ENCODE measurements around the gene RBM44. TPM values are rescaled to one million over a fixed set of nuclear protein-coding genes. Genes with fewer than 3 reads are reported as not detected.

The RBM44 gene
- total RNA-seq, 1 experiment from 2014 or later, result 0.51 TPM

DNA sequence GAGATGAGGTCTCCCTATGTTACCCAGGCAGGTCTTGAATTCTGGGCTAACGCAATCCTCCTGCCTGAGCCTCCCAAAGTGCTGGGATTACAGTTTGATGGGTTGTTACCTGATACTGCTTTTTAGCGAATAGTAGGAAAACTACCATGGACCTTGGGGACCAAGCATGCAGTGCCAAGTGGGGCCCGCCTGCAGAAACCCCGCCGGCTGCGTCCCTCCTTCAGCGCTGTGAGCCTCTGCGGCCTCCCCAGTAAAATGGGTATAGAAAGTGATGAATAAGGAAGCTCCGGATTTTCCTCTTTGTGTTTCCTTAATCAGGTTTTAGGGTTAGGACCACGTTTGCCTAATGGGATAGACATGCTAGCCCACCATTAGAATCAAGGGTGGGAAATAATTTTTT is 91.2 kb downstream of the RBM44 start:
- H3K9ac ChIP-seq (ENCODE audit: low read length), result no peak overlapping the region
- DNase-seq, result no peak
- TF ChIP-seq EZH2 (IDR thresholded peaks at IDR 0.05; ENCODE audit: low read length, unreplicated experiment), result no peak
- TF ChIP-seq, protein P1, sequence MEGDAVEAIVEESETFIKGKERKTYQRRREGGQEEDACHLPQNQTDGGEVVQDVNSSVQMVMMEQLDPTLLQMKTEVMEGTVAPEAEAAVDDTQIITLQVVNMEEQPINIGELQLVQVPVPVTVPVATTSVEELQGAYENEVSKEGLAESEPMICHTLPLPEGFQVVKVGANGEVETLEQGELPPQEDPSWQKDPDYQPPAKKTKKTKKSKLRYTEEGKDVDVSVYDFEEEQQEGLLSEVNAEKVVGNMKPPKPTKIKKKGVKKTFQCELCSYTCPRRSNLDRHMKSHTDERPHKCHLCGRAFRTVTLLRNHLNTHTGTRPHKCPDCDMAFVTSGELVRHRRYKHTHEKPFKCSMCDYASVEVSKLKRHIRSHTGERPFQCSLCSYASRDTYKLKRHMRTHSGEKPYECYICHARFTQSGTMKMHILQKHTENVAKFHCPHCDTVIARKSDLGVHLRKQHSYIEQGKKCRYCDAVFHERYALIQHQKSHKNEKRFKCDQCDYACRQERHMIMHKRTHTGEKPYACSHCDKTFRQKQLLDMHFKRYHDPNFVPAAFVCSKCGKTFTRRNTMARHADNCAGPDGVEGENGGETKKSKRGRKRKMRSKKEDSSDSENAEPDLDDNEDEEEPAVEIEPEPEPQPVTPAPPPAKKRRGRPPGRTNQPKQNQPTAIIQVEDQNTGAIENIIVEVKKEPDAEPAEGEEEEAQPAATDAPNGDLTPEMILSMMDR (conservative IDR thresholded peaks at IDR 0.05; ENCODE audit: low read depth, low read length), result no peak
- no peak for TF ChIP-seq EZH2phosphoT487 (IDR thresholded peaks at IDR 0.05; ENCODE audit: borderline replicate concordance, low read length)
- H3K9me3 ChIP-seq (ENCODE audit: low read length), result no peaks in the 10 kb centered on the region
- POLR2A ChIA-PET (ENCODE audit: unreplicated experiment), result no interaction called here
- H4K20me1 ChIP-seq (ENCODE audit: low read length), result no peaks in the 10 kb centered on the region
- H3K27ac ChIP-seq (ENCODE audit: low read length), result no peak overlapping the region
- no peak overlapping the region for H3K4me3 ChIP-seq (ENCODE audit: low read length)
- intact Hi-C loops (cut with micrococcal nuclease), result no loop called here
- no peaks in the 10 kb centered on the region for H3K27me3 ChIP-seq (ENCODE audit: low read length)
- no peaks in the 10 kb centered on the region for H3F3A ChIP-seq (ENCODE audit: low read length, unreplicated experiment)
- CTCF ChIA-PET, result no interaction called here
- no TSS peak for BruUV-seq (replicated peaks)
- ATAC-seq, result no peak
- H3K4me1 ChIP-seq (ENCODE audit: insufficient read depth, low read length), result peaks cover 11% of the 10 kb centered on the region
- no peaks in the 10 kb centered on the region for H3K79me2 ChIP-seq (ENCODE audit: low read length)
- H2AFZ ChIP-seq (ENCODE audit: low read length), result no peak overlapping the region
- no peak overlapping the region for H3K4me2 ChIP-seq (ENCODE audit: low read length)
- H3K36me3 ChIP-seq (ENCODE audit: low read depth, low read length), result no peaks in the 10 kb centered on the region
- no peaks in the 10 kb centered on the region for H3K9me2 ChIP-seq (replicated peaks; ENCODE audit: low read length)

Other genes with a start within 250 kb of the RBM44 start
- gene PRLH, start 232.2 kb upstream of the RBM44 start, total RNA-seq (2014; rRNA removed), result not detected in 2 replicates
- 28.9 and 52.2 TPM in 2 replicates for gene RAB17, start 208.0 kb upstream of the RBM44 start, total RNA-seq (2014; rRNA removed)
- 87.8 and 106 TPM in 2 replicates for gene LRRFIP1, start 171.2 kb upstream of the RBM44 start, total RNA-seq (2014; rRNA removed)
- 210 and 248 TPM in 2 replicates for gene RAMP1, start 60.8 kb downstream of the RBM44 start, total RNA-seq (2014; rRNA removed)
- 37.5 and 57.8 TPM in 2 replicates for gene UBE2F, start 168.2 kb downstream of the RBM44 start, total RNA-seq (2014; rRNA removed)